D721Med (cell line): ENCODE measurements around the gene COL4A2.

ENCODE experiments used
- DNase-seq: peaks from one replicate; pipeline ENCODE4 v3.0.0; 2011; ENCODE audit warnings: low spot score; ENCODE audit not compliant: insufficient read length
- FAIRE-seq: peaks from 2 replicates; lab custom pipeline; 2011; peaks lifted over from hg19 to GRCh38; lab: Jason Lieb, UNC
- TF ChIP-seq, protein P1 (sequence below): IDR thresholded peaks from 2 replicates; pipeline ENCODE4 v1.5.1; 2012; ENCODE audit warnings: mild to moderate bottlenecking, control low read depth; ENCODE audit not compliant: insufficient read depth; ENCODE audit errors: missing control alignments

Gene COL4A2

DNA sequence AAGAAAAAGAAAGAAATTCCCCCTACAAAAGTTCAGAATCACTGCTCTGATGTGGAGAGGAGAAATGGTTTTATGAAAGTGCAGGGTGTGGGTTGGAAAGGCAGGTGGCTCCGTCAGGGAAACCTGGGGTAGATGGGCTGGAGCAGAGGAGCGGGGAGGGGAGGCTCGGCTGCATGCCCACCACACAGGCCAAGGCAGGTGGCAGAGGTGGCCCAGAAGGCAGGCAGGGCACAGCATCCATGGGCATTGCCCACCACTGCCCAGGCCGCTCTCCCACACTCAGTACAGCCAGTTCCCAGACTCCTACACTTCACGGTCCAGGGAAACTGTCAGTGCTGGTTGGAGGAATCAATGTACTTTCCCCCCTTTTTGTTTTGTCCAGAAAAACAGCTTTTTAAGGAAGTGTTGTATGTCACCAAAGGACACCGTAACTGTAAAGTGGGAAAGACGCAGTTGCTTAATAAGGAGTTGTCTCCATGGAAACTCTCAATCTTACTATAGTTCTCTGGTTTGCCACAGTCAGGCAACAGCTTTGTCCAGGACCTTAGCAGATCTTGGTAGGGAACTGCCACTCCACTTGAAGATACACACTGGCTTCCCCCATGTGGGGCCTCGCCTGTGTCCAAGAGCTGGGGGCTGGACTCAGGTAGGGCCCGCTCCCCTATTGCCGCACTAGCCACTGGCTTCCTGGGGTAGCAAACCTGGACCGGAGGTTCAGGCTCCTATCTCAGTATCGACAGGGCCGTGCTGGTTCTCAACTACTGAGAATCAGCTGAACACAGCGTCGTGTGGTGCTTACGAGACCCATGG lies 171.5 kb downstream of the COL4A2 start:
- TF ChIP-seq, protein P1, sequence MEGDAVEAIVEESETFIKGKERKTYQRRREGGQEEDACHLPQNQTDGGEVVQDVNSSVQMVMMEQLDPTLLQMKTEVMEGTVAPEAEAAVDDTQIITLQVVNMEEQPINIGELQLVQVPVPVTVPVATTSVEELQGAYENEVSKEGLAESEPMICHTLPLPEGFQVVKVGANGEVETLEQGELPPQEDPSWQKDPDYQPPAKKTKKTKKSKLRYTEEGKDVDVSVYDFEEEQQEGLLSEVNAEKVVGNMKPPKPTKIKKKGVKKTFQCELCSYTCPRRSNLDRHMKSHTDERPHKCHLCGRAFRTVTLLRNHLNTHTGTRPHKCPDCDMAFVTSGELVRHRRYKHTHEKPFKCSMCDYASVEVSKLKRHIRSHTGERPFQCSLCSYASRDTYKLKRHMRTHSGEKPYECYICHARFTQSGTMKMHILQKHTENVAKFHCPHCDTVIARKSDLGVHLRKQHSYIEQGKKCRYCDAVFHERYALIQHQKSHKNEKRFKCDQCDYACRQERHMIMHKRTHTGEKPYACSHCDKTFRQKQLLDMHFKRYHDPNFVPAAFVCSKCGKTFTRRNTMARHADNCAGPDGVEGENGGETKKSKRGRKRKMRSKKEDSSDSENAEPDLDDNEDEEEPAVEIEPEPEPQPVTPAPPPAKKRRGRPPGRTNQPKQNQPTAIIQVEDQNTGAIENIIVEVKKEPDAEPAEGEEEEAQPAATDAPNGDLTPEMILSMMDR = no peak
- FAIRE-seq (no peak), DNase-seq (no peak)

DNA sequence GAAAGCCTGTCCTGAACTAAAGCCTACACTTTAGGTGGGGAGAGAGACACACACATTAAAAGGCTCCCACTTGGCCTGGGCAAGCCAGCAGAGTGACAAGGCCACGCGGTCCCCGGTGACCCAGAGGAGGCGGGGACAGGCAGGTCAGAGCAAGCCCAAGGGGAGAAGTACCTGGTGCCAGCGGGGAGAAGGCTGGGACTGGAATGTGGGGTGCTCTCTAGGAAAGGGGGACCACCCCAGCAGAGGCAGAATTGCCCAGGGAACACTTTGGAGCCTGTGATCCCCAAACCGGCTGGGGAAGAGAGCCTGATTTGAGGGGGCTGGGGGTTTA lies 172.1 kb downstream of the COL4A2 start:
- DNase-seq (no peak), FAIRE-seq (no peak)
- TF ChIP-seq, protein P1 = no peak

DNA sequence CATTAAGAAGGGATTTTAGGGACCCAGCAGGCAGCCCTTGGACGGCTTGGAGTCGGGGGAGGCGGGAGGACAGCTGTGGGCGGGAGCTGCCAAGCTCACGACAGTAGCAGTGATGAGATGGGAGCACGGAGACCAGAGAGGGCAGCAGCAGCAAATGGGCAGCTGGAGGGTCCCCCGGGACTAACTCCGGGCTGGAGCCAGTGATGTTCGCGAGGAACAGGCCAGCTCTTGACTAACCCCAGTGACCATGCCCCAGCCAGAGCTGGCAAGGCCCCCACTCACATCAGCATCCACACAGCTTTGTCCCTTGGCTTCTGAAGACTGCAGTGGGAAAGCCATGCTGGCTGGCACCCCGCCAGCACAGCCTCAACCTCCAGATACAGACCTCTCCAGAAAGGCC lies 172.6 kb downstream of the COL4A2 start:
- DNase-seq = no peak
- TF ChIP-seq, protein P1 = no peak
- FAIRE-seq = no peak

DNA sequence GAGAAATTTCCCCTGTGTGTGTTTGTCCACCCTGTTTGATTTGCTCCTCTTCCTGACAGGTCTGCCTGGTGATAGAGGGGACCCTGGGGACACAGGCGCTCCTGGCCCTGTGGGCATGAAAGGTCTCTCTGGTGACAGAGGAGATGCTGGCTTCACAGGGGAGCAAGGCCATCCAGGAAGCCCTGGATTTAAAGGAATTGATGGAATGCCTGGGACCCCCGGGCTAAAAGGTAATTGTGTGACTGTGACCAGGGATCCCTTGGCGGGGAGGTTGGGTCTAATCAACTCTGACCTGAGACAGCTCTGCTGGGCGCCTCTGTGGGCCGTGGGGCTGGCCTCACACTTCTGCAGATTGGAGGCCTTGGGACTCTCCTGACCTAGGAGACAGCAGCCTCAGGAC lies 173.1 kb downstream of the COL4A2 start:
- DNase-seq (no peak), FAIRE-seq (no peak)

DNA sequence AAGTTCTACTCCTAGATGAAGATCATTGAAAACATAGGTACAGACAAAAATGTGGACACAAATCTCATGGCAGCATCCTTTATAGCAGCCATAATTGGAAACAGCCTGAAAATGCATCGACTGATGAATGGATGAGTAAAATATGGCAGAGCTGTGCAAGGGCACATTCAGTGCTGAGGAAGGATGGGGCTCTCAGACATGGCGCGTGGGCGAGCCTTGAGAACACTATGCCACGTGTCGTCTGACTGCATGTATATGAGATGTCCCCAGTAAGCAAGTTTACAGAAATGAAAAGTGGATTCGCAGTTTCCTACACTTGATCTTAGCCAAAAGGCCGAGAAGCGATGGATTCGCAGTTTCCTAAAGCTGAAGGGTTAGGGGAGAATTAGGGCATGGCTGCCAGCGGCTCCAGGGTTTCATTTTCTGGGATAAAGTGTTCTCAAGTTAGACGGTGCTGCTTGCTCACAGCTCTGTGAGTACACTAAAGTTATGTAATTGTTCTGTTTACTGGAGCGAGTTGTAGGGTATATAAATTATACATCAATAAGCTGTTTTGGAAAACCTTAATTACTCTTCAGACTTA lies 176.4 kb downstream of the COL4A2 start:
- no peak for FAIRE-seq
- DNase-seq = no peak

More for the DNA sequence above, 173.1 kb downstream of the COL4A2 start:
- TF ChIP-seq, protein P1 = no peak

DNA sequence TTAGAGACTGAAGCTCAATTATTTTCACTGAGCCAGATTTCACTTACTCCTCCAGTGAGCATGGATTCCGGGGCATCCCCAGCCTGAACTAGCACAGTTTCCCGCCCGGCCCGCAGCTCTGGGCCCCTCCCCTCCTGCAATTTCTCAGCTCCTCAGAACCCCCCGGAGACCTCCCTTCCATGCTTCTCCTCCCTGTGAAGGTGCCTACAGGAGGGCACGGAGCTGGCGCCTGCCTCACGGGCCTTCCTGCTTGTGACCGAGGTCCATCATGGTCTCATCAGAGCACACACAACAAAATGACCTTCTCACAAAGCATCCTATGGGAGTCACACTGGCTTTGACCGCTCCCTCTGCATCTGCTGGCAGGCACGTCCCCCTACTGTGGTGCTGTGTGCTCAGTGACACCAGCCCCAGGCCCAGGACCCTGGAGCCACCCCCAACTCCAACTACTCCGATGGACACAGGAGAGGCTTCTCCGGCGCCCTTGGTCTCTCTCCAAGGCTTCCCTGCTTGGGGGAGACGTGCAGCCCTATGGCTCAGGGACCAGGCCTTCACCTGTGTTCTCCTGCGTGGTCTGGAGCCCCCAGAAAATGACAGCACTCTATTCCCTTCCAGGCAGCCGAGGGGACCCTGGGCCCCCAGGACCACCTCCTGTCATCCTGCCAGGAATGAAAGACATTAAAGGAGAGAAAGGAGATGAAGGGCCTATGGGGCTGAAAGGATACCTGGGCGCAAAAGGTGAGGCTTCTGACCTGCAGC lies 177.4 kb downstream of the COL4A2 start:
- no peak for DNase-seq
- no peak for FAIRE-seq
- TF ChIP-seq, protein P1 = no peak

More for the DNA sequence above, 176.4 kb downstream of the COL4A2 start:
- TF ChIP-seq, protein P1 = no peak
